ENCODE measurements around the gene FBN3. TPM values are rescaled to one million over a fixed set of nuclear protein-coding genes. Genes with fewer than 3 reads are reported as not detected.

FBN3 gene
- polyA plus RNA-seq, 3 donors, result not detected

- Mint-ChIP-seq H3K27me3 (ENCODE audit: low read depth in 3 of 3) (peaks cover 15 to 28% (median 19%) of the 10 kb centered on the region in 3 donors), H3K4me1 (peaks cover 21% of the 10 kb centered on the region), H3K27ac (peak overlapping the region in 5 of 7 donors; percentile 32 to 77 (median 43)), H3K9me3 (peaks cover 0 to 5% (median 0%) of the 10 kb centered on the region in 7 donors), H3K4me3 (peak overlapping the region; percentile 63 to 82), H3K36me3 (no peaks in the 10 kb centered on the region)
- H4K20me1 ChIP-seq (ENCODE audit: insufficient read depth, low read length), result no peaks in the 10 kb centered on the region
- H3K4me1 ChIP-seq (ENCODE audit: control insufficient read depth in 1 of 2, insufficient read depth in 2 of 2, low read length in 2 of 2), result peaks cover 21 to 28% of the 10 kb centered on the region in 2 donors
- H2AFZ ChIP-seq (ENCODE audit: insufficient read depth, low read depth, low read length, poor library complexity, severe bottlenecking), result peak overlapping the region; percentile 88
- WGBS (ENCODE audit: insufficient coverage), result 6% methylated on average over 24 of the region's 49 CpGs
- DNase-seq, result peak; percentile 97 to 98 (median 98)
- intact Hi-C loops (cut with micrococcal nuclease), result loop anchor here in 1 of 2 donors (5.0 kb wide), 1 partner anchor 48 kb away; no protein-coding TSS in a partner anchor
- H3K36me3 ChIP-seq (replicated peaks in 1 of 2; ENCODE audit: control insufficient read depth in 1 of 2, insufficient read depth in 2 of 2, low read length in 2 of 2), result no peaks in the 10 kb centered on the region
- H3K27me3 ChIP-seq (ENCODE audit: control insufficient read depth in 2 of 2, insufficient read depth in 2 of 2, low read length in 2 of 2), result peaks cover 0 to 4% of the 10 kb centered on the region in 2 donors
- TF ChIP-seq CTCF (IDR thresholded peaks at IDR 0.05), result no peak
- H3K9ac ChIP-seq (ENCODE audit: insufficient read depth, low read length, poor library complexity, severe bottlenecking), result peak overlapping the region; percentile 49
- H3K4me2 ChIP-seq (replicated peaks; ENCODE audit: extremely low read depth, low read length, poor library complexity, severe bottlenecking), result peak overlapping the region; percentile 77
- H3K27ac ChIP-seq (ENCODE audit: low read depth in 1 of 2, low read length in 2 of 2), result no peak overlapping the region
- no peaks in the 10 kb centered on the region for H3K79me2 ChIP-seq (ENCODE audit: insufficient read depth, low read length)
- H3K4me3 ChIP-seq (replicated peaks in 1 of 3; ENCODE audit: low read depth in 2 of 3, low read length in 3 of 3), result peak overlapping the region in 2 of 3 experiments; percentile 15 to 55
- no peaks in the 10 kb centered on the region for H3K9me3 ChIP-seq (replicated peaks in 1 of 2; ENCODE audit: control insufficient read depth in 1 of 2, insufficient read depth in 1 of 2, low read length in 2 of 2)
These were observed 98.9 kb downstream of the FBN3 start for GRCh38 chr19:8050274-8051096.

- 33% methylated on average over 1 of the region's 3 CpGs for WGBS (ENCODE audit: insufficient coverage)
- intact Hi-C loops (cut with micrococcal nuclease), result no loop called here
- H3K4me2 ChIP-seq (replicated peaks; ENCODE audit: extremely low read depth, low read length, poor library complexity, severe bottlenecking), result no peak overlapping the region
- H3K9me3 ChIP-seq (replicated peaks in 1 of 2; ENCODE audit: control insufficient read depth in 1 of 2, insufficient read depth in 1 of 2, low read length in 2 of 2), result no peaks in the 10 kb centered on the region
- H3K27ac ChIP-seq (ENCODE audit: low read depth in 1 of 2, low read length in 2 of 2), result no peak overlapping the region
- no peaks in the 10 kb centered on the region for H3K79me2 ChIP-seq (ENCODE audit: insufficient read depth, low read length)
- no peaks in the 10 kb centered on the region for H3K36me3 ChIP-seq (replicated peaks in 1 of 2; ENCODE audit: control insufficient read depth in 1 of 2, insufficient read depth in 2 of 2, low read length in 2 of 2)
- no peak overlapping the region for H3K4me3 Mint-ChIP-seq
- H3K36me3 Mint-ChIP-seq, result no peaks in the 10 kb centered on the region
- no peak overlapping the region for H3K4me3 ChIP-seq (replicated peaks in 1 of 3; ENCODE audit: low read depth in 2 of 3, low read length in 3 of 3)
- H3K9me3 Mint-ChIP-seq, result peaks cover 0 to 5% (median 0%) of the 10 kb centered on the region in 7 donors
- DNase-seq, result no peak
- no peak overlapping the region for H3K27ac Mint-ChIP-seq
- peaks cover 0 to 4% of the 10 kb centered on the region in 2 donors for H3K27me3 ChIP-seq (ENCODE audit: control insufficient read depth in 2 of 2, insufficient read depth in 2 of 2, low read length in 2 of 2)
- H3K9ac ChIP-seq (ENCODE audit: insufficient read depth, low read length, poor library complexity, severe bottlenecking), result no peak overlapping the region
- H3K4me1 ChIP-seq (ENCODE audit: control insufficient read depth in 1 of 2, insufficient read depth in 2 of 2, low read length in 2 of 2), result peaks cover 13 to 16% of the 10 kb centered on the region in 2 donors
- H2AFZ ChIP-seq (ENCODE audit: insufficient read depth, low read depth, low read length, poor library complexity, severe bottlenecking), result no peak overlapping the region
- H4K20me1 ChIP-seq (ENCODE audit: insufficient read depth, low read length), result no peaks in the 10 kb centered on the region
- H3K4me1 Mint-ChIP-seq, result peaks cover 11% of the 10 kb centered on the region
- peaks cover 10 to 27% (median 27%) of the 10 kb centered on the region in 3 donors for H3K27me3 Mint-ChIP-seq (ENCODE audit: low read depth in 3 of 3)
- TF ChIP-seq CTCF (IDR thresholded peaks at IDR 0.05), result no peak
These were observed 102.7 kb downstream of the FBN3 start for GRCh38 chr19:8046569-8047165.
